DMS 273 treated with DMSO at 0.1 percent for 48 hours (cell line): ENCODE data around the gene BLVRB.

ENCODE experiments used
- DNase-seq: peaks from one replicate; lab custom pipeline; 2025; lab: John Stamatoyannopoulos, UW

BLVRB gene

DNA sequence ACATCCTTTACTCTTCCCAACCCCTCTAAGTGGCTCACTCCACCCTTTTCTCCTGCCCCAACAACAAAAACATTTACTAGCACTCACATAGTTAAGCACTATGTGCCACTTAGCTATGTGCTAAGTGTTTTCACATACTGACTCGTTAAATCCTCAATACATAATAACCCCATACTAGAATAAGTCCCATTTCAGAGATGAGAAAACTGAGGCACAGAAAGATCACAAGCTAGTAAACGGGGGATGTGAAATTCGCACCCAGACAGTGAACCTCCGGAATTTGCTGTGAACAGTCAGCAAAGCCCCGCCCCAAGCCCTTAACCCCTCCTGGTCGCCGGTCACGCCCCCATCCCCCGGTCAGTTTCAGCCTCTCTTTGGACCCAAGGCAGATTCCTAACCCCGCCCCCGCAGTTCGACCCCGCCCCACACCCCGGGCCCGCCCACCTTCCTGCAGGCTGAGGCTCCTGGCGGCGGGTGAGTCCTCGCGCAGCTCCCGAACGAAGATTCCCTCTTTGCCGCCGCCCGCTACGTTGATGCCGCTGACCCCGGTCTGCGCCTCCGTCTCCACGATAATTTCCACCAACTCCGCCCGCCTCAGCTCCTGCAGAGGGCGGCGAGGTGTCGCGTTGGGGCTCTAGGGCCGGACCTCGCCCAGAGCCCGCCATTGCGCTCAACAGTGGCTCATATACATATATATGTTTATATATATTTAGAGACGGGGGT lies 62.1 kb downstream of the BLVRB start:
- DNase-seq = peak; percentile 43

DNA sequence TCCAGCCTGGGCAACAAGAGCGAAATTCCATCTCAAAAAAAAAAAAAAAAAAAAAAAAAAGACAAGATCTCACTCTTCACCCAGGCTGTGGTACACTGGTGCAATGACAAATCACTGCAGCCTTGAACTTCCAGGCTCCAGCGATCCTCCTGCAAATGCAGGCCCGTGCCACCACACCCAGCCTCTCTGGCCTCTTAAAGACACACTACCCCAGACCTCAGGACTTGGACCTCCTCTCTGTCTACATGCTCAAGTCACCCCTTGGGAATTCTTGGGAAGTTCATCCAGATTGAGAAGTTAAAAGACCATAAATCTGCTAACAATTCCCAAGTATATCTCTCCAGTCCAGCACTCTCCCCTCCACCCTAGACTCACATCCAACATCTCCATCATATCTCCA lies 65.0 kb downstream of the BLVRB start:
- no peak for DNase-seq

GRCh38 chr19:40398417-40399131 lies 67.0 kb downstream of the BLVRB start:
- no peak for DNase-seq
